Fibroblast of gingiva (primary cell): ENCODE measurements around the gene IGF2.

Experiments
- DNase-seq: peaks from one replicate; pipeline ENCODE4 v3.0.0-alpha.2; 2011; ENCODE audit warnings: low read depth

The IGF2 gene

DNA sequence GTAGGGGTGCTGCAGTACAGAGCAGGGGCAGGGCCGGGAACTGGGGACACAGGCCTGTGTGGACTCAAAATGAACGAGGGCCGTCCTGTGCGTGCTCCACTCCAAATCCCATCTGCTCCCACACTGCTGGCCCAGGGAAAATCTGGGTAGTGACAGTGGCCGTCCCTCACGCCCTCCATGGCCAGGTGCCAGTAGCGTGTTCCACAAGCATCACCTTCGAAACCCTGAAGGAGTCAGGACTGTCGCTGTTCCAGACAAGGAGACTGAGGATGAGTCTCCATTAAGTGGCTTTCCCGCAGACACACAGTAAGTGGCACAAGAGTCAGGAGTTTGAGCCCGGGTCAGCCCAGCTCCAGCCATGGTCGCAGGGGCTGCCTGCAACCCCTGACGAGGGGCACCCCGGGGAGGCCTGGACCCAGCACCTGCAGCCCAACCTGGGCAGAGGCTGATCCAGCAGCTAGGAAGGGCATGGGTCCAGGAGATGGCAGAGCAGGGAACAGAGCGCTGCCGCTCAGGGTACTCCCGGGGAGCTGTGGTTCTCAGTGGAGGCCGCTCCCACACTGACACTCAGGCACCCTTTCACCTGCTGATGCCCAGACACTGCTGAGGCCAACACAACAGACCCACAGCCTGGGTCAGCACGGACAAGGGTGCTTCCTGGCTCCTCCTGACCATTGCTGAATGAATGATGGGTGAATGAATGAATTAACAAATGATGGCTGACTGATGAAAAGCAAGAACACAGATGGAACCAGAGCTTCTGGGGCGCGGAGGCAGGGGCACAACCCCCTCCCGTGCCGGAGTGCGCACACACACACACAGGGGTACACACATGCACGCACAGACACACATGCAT, 35.3 kb downstream of the IGF2 start:
- no peak for DNase-seq

DNA sequence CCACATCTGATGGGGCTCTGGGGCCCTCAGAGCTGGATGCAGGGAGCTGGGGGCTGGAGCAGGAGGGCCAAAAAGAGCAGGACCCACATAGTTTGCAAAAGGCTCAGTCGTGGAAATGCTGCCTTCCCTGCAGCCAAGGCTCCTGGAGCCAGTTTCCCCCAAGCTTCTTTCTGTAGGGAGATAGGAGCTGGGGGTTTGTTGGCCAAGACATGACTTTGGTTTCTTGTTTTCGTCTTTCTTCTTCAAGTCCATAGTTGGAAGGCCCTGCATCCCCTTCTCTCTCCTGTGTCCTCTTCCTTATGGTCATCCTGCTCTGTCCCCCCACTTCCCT, 36.3 kb downstream of the IGF2 start:
- DNase-seq: no peak

DNA sequence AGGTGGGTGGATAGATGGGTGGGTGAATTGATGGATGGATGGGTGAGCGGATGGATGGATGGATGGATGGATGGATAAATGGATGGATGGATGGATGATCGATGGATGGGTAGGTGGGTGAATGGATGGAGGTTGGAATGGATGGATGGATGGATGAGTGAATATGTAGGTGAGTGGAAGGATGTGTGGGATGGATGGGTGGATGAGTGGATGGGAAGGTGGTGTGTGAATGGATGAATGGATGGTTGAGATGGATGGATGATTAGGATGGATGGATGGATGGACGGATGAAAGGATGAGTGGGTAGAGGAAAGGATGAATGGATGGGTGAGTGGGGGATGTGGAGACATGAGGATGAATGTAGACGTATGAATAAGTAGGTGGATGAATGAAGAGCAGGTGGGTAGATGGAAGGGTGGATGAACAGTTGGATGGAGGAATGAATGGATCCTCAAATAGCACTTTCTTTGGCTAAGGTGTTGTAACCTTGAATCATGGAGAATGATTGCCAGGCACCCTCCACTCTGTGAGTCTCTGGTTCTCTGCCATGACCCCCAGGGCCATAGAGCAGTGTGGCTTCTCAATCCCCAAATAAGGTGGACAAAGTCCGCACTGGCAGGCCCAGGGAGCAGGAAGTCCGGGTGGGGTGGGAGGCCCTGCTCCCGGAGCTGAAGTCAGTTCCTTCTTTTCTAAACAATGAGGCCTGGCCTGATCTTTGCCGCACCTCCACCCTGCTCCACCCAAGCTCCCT, 36.9 kb downstream of the IGF2 start:
- DNase-seq: no peak

DNA sequence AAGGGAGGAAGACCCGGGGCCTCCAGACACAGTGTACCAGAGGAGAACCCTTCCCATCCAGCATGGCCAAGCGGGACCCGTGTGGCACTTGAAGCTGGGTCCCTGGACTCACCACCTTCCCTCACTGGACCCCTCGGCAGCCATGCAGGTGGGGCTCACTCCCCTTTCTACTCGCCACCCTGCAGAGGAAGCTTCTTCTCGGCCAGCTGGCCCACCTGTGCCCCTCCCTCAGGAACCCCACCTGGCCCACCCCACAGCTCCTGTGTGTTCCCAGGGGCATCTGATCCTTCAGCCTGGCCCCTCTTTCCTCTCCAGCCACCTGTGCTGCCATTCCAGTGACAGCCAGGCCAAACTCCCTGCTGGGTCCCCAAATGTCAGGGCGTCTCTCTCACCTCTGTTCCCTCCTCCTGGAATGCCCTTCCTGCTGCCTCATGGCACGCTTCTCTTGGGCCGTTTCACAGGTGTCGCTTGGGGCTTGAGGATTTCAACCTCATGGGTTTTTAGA, 38.0 kb downstream of the IGF2 start:
- DNase-seq: no peak

DNA sequence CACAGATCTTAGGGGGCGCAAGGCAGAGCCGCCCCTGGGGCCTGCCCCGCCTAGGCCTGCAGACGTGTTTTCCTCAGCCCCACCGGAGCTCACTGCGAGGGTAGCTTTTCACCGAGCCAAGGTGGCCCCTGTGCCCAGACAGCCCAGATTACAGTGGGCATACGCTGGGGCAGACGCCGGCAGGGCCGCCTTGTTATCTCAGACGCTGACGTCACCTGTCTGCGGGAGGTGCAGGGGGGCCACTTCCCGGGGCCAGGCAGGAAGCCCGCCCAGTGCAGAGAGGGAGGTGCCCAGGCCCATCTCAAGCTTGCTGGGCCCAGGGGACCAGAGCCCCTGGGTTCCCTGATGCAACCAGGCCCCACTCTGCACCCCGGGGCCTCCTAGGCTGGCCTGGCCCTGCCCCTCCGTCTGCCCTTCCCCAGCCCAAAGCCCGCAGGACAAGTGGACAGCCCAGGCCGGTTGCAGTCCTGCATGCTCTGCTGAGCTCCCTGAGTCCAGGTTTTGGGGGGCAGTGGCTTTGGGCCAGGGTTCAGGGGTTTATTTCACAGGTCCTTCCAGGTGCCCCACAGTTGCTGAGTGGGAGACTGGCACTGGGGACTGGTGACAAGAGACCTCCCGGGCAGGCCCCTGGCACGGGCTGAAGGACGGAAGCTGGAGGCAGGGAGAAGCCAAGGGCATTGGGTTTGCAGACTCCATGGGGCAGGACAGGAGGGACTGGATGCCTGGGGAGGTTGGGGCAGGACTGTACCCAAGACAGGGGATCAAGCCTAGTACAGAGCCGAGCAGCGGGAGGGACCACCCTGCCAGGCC, 38.6 kb downstream of the IGF2 start:
- no peak for DNase-seq

DNA sequence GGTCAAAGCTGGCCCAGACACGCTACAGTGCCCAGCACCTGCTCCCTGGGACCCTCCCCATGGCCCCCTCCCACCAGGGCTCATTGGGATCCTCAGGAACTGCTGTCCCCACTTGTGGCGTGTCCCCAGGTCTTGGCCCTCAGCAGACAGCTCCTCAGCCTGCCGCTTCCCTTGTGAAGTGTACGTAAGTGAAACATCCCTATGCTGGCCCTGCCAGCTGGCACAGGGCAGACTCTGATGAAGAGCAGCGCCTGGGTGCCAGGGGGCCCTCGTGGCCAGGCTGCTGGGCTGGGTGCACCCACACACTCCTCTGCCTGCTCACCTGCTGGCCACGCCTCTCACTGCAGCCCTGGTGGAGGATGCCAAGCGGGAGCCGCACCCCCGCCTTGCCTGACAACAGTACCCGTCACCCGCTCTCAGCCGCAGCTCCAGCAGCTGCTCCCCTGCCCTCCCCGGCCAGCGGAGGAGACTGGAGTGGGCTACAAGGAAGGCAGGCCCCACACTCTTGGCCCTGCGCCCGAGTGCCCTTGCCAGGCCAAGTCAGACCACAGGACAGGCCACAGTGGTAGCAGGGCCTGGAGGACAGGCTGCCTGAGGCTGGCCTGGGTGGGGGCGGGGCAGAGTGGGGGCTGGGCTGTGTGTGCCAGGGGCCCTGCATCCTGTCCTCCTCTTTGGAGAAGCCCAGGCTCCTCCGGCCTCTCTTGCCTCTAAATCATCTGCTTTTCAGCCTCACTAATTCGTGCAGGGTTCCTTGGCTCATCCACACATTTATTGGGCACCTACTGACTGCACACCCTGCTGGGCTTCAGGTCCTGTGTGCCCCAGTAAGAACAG, 39.5 kb downstream of the IGF2 start:
- no peak for DNase-seq

DNA sequence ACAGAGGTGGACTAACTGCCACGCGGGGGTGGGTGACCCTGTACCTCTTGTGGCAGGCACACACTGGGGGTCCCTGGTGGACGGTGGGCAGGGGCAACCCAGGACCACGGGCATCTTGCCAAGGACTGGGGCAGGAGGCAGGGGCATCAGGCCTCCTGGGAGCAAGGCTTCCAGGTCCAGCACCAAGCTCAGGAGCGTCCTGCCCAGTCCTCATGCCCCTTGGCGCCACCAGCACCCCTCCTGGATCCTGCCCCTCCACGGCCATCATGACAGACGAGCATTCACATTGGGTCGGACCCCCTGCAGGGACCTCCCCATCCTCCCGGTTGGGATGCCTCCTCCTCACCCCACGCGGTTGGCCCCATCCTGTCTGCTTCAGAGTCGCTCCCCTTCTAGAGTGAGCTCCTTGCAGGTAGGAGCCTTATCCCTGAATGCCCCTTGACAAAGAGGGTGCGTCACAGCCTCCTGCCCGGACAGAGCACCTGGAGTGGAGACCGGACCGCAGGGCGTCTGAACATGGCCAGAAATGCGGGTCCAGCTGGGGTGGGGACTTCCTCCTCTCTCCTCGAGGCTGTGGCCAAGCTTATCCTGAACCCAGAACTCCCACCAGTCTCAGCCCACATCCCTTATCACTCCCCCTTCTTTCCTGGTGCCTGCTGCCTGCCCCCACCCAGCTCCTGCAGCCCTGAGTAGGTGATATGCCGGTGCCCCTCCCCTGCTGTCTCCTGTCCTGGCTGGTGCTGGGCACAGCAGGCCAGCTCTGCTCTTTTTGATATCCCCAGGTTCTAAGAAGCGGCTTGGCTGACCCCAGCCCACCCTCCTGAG, 40.3 kb downstream of the IGF2 start:
- DNase-seq: no peak

DNA sequence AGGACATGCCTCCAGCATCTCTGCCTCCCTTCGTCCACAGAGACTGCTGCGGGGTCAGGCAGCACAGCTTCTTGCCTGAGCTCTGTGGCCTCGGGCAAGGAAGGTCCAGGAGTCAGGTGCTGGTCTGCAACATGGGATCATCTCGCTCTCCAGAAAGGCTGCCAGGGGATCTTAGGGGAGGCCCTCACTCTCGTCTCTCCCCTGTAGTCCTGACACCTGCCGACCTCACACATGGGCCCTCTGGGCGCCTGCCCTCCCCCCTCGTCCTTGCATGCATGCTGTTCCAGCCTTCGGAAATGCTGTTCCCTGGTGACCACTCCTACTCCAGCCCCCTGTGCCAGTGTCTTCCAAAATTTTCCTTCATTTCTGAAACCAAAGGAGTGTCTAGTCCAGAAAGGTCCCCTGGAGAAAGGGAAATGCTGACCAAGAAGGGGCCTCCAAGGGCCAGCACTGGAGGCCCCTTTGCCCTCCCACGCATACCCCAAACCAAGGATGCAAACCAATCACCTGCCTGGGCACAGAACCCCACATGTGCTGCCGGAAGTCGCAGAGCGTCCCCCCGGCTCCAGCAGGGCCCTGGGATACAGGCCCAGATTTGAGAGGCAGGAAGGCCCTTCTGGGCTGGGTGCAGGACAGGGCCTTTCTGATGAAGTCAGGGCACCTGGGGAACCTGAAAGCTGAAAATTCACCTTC, 41.0 kb downstream of the IGF2 start:
- DNase-seq: no peak

DNA sequence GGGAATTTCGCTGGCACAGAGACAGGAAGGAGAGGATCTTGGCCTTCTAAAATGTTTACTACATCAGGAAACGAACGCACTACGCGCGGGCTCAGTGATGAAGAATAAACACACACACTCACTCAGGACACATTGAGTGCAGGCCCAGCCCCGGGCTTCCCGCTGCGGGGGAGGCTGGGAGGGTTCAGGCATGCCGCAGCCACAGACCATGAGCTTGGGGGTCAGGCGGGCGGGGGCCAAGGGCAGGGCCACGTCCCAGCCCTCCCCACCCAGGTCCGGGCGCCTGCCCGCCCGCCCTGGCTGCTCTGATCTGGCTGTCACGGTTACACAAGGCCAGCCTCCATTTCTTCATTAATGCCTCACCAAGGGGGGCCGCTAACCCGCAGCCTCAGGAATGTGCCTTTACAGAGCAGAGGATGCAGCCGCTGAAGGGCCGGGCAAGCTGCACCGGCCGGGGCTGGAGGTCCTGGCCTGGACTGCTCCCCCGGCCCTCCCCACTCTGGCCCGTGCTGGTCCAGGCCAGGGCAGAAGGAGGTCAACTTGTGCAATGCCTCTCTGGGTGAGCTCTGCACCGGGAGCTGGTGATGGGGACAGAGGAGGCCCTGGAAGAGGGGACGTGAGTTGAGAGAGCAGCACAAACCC, 41.7 kb downstream of the IGF2 start:
- peak; percentile 98 for DNase-seq

DNA sequence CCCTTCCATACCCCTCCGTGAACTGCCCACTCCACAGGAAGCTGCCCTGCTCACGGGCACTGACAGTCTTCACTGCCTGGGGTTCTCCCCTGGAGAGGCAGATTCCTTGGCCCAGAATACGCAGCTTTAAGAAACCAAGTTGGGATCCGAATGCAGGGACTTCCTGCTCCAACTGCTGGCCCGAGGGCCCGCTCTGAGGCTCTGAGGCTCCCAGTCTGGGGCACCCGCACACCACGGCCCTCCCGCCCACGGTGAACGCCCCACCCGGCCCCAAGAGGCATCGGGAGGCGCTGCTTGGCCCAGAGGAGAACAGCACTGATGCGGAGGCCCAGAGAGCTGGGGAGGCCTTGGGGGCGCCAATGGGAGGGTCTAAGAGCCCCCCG, 42.3 kb downstream of the IGF2 start:
- no peak for DNase-seq

DNA sequence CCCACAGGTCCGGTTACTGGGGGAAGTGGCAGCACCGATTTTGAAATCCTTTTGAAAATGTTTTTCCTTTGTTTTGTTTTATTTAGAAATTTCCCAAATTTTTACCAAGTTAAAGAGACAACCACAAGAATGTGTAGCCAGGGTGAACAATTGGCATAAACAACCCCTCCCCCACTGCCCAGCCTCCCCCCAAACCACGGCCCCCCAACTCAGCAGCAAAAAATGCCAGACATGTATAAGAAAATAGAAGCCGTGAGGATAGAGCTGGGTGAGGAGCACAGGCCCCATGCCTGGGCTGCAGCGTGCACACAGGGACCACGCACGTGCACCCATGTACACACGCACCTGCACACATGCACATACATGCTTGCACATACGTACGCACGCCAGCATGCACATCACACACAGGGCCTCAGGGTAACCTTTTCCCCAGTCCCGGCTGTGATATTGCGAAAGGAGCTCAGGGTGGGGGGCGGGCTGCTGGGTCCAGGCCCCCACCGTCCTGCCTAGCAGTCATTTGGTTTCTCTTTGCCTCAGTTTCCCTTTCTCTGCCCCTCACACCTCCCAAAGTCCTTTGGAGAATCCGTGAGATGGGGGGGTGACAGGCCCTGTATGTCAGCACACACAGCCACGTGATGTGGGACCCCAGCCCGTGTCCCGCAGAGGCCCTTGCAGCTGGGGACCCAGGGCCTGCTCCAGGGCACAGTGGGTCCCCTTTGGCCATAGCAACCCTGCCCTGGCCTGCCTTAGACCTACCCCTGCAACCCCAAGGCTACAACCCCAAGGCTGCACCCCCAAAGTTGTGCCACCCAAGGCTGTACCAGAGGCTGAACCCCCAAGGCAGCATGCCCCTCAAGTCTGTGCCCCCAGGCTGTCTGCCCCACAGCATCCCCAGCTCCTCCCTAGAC, 42.9 kb downstream of the IGF2 start:
- peak; percentile 70 for DNase-seq

DNA sequence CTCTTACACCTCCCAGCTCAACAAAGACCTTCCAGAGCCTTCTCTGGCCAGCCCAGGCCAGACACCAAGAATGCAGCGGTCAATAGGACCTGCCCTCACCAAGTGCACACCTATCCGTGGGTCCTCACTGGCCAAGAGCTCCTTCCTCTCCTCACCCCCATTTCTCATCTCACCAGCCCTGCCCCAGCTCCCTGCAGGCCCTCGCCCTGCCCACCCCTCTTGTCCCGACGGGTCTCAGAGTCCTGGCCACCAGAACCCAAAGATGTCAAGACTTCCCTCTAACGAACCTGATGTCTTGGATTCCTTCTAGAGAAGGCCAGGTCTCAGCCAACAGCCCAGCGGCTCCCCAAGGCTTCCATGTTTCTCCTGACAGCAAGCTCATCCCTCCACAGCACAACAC, 43.6 kb downstream of the IGF2 start:
- no peak for DNase-seq

DNA sequence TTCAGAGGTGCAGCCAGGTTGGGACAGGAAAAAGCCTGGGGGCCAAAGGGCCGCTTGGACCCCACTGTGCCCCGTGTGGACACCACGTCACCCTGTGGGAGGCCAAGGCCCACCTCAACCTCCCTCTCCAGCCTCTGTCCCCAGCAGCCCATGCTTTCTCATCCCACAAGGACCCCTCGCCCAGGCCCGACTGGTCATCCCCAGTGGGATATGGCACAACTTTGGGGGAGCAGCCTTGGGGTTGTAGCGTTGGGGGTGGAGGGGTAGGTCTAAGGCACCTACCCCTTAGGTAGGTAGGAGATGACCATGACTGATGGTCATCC, 44.0 kb downstream of the IGF2 start:
- no peak for DNase-seq

DNA sequence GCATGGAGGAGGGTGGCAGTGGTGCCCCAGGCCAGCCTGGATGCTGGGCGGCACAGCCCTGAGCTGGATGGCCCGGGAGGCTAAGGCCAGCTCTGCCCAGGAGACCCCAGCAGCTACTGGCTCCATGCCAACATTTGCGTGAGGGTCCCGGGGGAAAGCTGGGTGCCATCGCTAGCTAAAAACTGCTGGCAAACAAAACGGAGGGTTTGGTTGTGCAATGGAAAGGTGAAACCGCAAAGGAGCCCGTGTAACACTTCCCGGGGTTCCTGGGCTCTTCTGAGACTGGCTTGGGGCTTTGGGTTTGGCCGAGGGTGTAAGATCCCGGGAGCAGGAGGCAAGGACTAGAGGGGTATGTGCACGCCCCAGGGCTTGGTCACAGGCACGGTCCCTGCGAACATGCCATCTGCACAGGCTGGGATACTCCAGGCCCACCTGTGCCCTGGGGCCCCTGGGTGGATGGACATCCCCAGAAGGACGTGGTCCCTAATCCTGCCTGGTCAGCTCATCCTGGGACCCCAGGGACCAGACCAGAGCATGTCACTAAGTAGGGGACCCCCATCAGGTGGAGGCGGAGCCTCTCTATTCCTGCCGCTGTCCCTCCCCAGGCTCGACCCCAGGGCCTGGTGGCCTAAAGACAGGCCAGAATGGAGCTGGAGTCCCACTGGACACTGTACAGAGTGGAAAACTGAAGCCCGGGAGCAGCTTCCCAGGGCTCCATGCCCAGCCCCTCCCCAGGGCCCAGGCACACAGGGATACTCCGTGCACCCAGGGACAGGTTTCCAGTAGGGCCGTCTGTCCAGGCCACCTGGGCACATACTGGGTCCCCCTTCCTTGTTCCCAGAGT, 44.6 kb downstream of the IGF2 start:
- DNase-seq: no peak

DNA sequence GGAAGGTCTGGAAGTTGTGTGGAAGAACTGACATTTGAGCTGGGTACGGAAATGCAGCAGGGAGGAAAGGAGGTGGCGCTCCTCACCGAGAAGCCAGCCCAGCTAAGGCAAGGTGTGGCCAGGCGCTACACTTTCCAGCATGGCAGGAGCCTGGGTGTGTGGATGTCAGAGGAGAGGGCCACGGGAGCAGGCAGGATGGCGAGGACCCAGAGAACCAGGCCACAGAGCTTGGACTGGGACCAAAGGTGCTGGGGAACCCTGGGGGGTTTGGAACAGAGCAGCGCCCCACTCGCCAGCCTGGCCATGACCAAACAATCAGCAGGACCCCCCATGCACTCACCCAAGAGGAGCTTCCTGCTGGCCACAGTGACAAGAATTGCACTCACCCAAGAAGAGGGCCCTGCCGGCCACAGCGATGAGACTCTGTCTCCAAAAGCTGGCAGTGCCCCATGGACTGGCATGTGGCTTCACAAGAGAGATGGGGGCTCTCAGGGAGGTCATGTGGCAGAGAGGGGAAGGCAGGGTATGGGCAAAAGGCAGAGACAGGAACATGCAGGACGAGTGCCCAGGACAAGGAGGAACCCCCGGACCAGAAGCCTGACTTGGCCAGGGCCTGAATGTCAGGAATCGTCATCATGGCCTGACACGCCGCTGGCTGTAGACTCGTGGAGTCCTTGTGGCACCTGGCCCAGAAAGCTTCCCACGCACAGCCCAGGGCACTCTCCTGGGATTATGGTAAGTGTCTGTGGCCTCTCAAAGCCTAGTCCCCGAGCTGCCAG, 45.4 kb downstream of the IGF2 start:
- DNase-seq: peak; percentile 74

DNA sequence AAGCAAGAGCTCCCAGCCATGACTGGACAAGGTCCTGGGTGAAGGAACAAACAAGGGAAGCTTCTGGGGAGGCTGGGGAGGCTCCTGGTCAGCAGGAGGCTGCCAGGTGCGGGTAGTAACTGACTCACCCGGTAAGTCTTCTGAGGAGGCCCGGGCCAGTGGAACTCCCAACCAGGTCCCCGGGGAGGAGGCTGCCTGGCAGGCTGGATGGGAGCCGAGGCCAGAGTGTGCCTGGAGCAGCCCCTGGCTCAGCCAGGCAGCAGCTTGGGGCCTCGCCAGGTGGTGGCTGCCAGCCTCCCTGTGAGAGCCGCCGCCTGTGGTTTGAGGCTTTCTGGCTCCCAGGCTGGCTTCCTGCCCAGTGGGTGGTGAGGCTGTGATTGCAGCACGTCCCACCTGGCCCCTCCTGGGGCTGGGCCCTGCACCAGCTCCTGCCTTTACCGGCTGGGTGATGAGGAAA, 46.2 kb downstream of the IGF2 start:
- peak; percentile 92 for DNase-seq

DNA sequence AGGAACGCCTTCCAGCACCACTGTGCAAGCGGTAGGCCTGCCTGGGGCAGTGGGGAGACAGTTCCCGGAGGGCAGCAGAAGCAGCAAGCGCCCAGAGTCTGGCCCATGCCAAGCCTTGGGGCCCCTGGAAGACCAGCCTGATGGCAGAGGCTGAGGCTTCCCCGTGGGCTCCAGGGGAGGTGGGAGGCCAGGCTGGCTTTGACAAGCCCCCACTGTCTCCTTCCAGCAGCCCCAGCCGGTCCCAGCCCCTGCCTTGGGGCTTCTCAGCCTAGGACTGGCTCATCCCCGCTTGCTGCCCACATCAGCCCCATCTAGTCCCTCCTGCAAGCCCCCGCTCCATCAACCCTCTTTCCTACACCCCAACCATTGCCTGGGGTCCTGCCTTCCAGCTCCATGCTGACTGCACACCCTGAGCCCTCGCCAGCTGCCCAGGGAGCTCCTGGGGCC, 46.7 kb downstream of the IGF2 start:
- DNase-seq: no peak
